Esophagus muscularis mucosa (tissue), 4 donors: ENCODE data around the gene TPPP. TPM values are rescaled to one million over a fixed set of nuclear protein-coding genes. Genes with fewer than 3 reads are reported as not detected.
"Not testable (repeated sequence)": the region's sequence is repeated elsewhere in the genome, so short reads cannot be mapped to it uniquely, and the experiment has no call there.

Experiments
- DNase-seq: peaks from one replicate; pipeline ENCODE4 v3.0.0-alpha.2; 2017; ENCODE audit errors: extremely low spot score
- H3K27ac ChIP-seq, 4 donors: fragments of 200-600 bp; sonication (generic); replicated peaks in 1 of 4; 1 replicate in 3 of 4; 2 replicates in 1 of 4; pipeline ENCODE4 v1.5.1; 2016 to 2019; ENCODE audit warnings: mild to moderate bottlenecking in 1 of 4
- H3K27me3 ChIP-seq, 4 donors: fragments of 200-600 bp; sonication (generic); one replicate each; pipeline versions ENCODE4 v1.5.1 to v1.6.0; 2016 to 2019
- H3K36me3 ChIP-seq, 4 donors: fragments of 200-600 bp; sonication (generic); one replicate each; pipeline ENCODE4 v1.5.1; 2016 to 2019
- H3K4me1 ChIP-seq, 4 donors: fragments of 200-600 bp; sonication (generic); one replicate each; pipeline ENCODE4 v1.5.1; 2016 to 2019
- H3K4me3 ChIP-seq, 4 donors: fragments of 200-600 bp; sonication (generic); 1 replicate in 2 of 4; 2 replicates in 2 of 4; pipeline ENCODE4 v1.5.1; 2016 to 2019; ENCODE audit warnings: mild to moderate bottlenecking in 4 of 4, moderate library complexity in 1 of 4
- H3K9me3 ChIP-seq, 4 donors: fragments of 200-600 bp; sonication (generic); 1 replicate in 3 of 4; 2 replicates in 1 of 4; pipeline ENCODE4 v1.5.1; 2016 to 2019
- POLR2AphosphoS5 ChIP-seq, 2 donors: sonication (generic); formaldehyde crosslinking; IDR thresholded peaks; one replicate each; pipeline ENCODE4 v1.6.1; 2017; ENCODE audit warnings: antibody characterized with exemption in 2 of 2
- WGBS: methylation state at CpG from one replicate; pipeline ENCODE4 v1.1.5; 2018; 5-methylcytosine and 5-hydroxymethylcytosine counted together
- intact Hi-C: fragments of 100-400 bp; cut with DNase I; formaldehyde crosslinking; loops from one replicate; pipeline ENCODE4 v1.15.1; 2023
- total RNA-seq, 4 donors: library from RNA; depleted of rRNA; stranded (reverse); fragments of >200 nt; gene quantifications; one replicate each; pipeline versions ENCODE4 v1.1.0 to v1.2.1, GENCODE V29; 2016
- TF ChIP-seq, protein P1 (sequence below), 3 experiments: fragments of 200-600 bp in 2 of 3; fragments of 450-650 bp in 1 of 3; sonication (generic) in 2 of 3; IDR thresholded peaks; one replicate each; pipeline ENCODE4 v1.5.1; 2017 to 2019; ENCODE audit warnings: antibody characterized with exemption in 3 of 3, mild to moderate bottlenecking in 2 of 3, moderate library complexity in 1 of 3

Gene TPPP
- total RNA-seq: 10 to 100 TPM; 19.5 to 45.7 (median 34.5) TPM

DNA sequence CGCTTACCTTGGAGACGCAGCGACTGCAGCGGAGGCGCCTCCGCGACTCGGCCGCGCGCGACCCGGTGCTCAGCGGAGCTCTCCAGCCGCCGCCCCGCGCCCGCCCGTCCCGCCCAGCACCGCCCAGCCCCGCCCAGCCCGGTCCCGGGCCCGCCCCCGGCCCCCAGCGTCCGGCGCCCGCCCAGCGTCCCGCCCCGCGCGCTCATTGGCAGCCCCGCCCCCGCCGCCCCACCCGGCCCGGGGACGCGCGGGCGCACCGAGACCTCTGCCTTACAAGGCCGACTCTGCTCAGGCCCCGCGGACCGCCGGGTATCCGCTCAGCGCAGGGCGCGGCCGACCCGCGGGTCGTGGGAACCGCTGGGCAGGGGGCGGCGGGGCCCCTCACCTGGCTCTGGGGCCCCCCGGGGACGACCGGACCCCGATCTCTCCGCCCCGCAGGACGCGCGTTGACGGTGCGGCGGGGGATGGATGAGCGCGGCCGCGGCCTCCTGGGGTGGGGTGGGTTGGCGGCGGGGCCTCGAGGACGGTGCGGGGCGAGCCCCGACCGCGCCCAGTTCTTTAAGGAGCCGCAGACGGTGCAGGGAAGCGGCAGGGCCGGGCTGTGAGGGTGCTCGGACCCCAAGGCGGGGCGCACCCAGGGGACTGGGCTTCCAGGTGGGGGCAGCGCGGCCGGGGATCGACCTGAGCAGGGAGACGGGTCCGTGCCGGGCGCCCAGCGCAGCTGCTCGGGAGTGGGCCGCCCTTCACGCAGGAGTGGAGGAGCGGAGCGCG is at the start of gene TPPP:
Gene TPPP (minus strand): TSS at position 82 of the 771 bp plus-strand sequence. CDS start 15,292 bp downstream, outside the sequence.
- intact Hi-C loops, H3K27me3 ChIP-seq, H3K9me3 ChIP-seq, H3K4me1 ChIP-seq, H3K36me3 ChIP-seq: not testable (repeated sequence)
- DNase-seq: peak; percentile 94
- peak within 1 kb of the TSS; percentile 80 to 91 (median 86) for H3K27ac ChIP-seq
- peak; percentile 91 to 95 for TF ChIP-seq POLR2AphosphoS5 (IDR thresholded peaks at IDR 0.05)
- no CpG with 5 or more reads among the region's 109 CpGs for WGBS
- peak within 1 kb of the TSS; percentile 61 to 68 (median 66) for H3K4me3 ChIP-seq

DNA sequence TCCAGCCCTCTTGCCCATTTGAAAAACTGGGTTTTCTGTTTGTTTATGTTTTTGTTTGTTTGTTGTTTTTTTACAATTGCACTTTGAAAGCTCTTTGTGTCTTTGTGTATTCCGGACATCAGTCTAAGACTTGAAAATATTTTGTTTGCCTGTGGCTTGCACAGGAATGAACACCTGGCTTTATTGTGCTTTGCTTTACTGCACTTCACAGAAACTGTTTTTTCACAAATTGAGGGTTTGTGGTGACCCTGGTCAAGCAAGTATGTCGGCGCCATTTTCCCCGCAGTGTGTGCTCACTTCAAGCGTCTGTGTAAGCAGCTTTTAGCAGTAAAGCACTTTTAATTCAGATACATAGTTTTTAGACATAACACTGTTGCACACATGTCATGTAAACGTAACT is 49.1 kb upstream of the TPPP start:
- not testable (repeated sequence) for H3K27me3 ChIP-seq
- peaks cover 11 to 26% (median 15%) of the 10 kb centered on the region in 4 donors for H3K36me3 ChIP-seq

DNA sequence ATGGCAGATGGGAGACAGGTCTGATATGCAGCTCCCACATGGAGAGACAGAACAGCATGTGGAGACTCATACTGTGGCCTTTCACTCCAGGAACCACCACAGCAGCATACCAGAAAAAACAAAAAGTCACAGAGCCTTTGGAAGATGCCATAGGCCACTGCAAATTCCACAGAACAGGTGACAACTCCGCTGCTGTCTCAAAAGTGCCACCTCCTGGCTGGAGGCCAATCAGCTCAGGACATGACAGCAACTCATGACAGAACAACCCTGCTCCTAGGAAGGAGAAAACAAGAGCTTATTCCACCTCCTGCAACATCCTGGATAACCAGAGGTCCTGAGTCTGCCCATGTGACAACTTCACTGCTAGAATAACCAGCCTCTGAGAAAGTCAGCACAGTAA is 41.0 kb upstream of the TPPP start:
- intact Hi-C loops, H3K9me3 ChIP-seq, H3K27ac ChIP-seq, H3K4me1 ChIP-seq, DNase-seq, H3K4me3 ChIP-seq, H3K27me3 ChIP-seq: not testable (repeated sequence)
- peaks cover 0 to 31% (median 25%) of the 10 kb centered on the region in 4 donors for H3K36me3 ChIP-seq
- no CpG with 5 or more reads among the region's 1 CpG for WGBS

More for the DNA sequence above, 49.1 kb upstream of the TPPP start:
- H3K4me3 ChIP-seq, H3K9me3 ChIP-seq, H3K27ac ChIP-seq, intact Hi-C loops, H3K4me1 ChIP-seq: not testable (repeated sequence)
- DNase-seq: peak; percentile 1
- WGBS: 86% methylated on average over 6 of the region's 6 CpGs

DNA sequence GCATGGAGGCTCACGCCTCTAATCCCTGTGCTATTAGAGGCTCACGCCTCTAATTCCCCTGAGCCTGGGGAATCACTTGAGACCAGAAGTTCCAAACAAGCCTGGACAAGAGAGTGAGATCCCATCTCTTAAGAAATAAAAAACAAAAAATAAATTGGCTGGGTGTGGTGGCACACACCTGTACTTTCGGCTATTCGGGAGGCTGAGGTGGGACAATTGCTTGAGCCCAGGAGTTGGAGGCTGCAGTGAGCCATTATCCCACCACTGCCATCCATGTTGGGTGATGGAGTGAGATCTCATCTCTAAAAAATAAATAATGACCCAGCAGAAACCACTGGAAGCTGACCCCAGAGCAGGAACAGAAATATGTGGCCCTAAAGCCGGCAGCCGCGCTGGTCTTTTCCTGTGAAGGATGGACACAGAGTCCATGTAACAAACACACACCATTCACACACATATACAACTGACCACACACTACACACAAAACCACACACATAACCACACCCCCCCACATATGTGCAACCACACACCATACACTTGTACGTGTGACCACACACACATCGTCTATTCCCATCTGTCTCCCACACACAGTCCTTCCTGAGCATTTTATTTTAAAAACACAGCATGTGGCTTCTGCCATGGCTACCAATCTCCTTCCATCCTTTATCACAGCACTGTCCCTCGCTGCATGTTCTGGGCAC is 39.8 kb upstream of the TPPP start:
- H3K9me3 ChIP-seq, H3K27me3 ChIP-seq, H3K27ac ChIP-seq, H3K4me1 ChIP-seq, H3K4me3 ChIP-seq, DNase-seq, intact Hi-C loops: not testable (repeated sequence)
- peaks cover 0 to 31% (median 26%) of the 10 kb centered on the region in 4 donors for H3K36me3 ChIP-seq
- WGBS: 92% methylated on average over 10 of the region's 10 CpGs

DNA sequence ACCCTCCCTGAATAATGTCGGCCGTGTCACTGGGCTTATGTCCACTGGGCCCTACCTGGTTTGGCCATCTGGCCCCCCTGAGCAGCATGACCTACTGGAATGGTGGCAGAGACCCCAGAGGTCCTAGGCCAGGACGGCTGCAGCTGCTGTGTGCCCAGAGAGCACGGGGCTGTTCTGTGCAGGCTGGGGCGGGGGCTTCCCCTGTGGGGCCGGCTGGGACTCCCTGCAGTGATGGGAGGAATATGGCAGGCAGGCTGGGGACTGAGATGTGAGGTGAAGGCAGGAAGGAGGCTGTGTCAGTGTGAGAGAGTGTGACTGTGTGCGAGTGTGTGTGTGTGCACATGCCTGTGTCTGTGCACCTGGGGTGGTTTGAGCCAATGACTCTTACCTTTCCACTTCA is 36.1 kb upstream of the TPPP start:
- WGBS: 100% methylated on average over 1 of the region's 7 CpGs
- H3K4me1 ChIP-seq, DNase-seq, H3K9me3 ChIP-seq, H3K27ac ChIP-seq, H3K27me3 ChIP-seq, intact Hi-C loops, H3K4me3 ChIP-seq: not testable (repeated sequence)
- peaks cover 0 to 31% (median 26%) of the 10 kb centered on the region in 4 donors for H3K36me3 ChIP-seq

DNA sequence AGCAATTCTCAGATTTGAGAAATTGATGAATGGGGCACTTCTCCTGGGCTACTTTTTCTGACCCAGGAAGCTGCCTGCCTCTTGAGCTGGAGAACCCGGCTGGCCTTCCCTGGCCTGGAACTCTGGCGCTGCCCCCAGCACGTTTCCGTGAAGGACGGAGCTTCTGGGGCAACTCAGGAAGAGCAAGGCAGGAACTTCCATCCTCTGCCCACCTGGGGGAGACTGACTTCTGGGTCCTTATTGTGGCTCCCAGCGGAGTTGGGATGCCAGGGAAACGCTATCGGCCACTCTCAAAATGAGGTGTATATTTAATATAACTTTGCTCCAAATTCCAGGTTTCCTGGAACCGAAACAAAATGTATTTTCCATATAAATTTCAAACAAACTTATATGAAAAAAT is 33.9 kb upstream of the TPPP start:
- H3K27me3 ChIP-seq, intact Hi-C loops, H3K27ac ChIP-seq, DNase-seq, H3K4me1 ChIP-seq, H3K4me3 ChIP-seq, H3K9me3 ChIP-seq: not testable (repeated sequence)
- TF ChIP-seq, protein P1, sequence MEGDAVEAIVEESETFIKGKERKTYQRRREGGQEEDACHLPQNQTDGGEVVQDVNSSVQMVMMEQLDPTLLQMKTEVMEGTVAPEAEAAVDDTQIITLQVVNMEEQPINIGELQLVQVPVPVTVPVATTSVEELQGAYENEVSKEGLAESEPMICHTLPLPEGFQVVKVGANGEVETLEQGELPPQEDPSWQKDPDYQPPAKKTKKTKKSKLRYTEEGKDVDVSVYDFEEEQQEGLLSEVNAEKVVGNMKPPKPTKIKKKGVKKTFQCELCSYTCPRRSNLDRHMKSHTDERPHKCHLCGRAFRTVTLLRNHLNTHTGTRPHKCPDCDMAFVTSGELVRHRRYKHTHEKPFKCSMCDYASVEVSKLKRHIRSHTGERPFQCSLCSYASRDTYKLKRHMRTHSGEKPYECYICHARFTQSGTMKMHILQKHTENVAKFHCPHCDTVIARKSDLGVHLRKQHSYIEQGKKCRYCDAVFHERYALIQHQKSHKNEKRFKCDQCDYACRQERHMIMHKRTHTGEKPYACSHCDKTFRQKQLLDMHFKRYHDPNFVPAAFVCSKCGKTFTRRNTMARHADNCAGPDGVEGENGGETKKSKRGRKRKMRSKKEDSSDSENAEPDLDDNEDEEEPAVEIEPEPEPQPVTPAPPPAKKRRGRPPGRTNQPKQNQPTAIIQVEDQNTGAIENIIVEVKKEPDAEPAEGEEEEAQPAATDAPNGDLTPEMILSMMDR (IDR thresholded peaks at IDR 0.05): peak in 1 of 3 experiments; percentile 12
- 80% methylated on average over 4 of the region's 9 CpGs for WGBS
- peaks cover 0 to 14% (median 8%) of the 10 kb centered on the region in 4 donors for H3K36me3 ChIP-seq

DNA sequence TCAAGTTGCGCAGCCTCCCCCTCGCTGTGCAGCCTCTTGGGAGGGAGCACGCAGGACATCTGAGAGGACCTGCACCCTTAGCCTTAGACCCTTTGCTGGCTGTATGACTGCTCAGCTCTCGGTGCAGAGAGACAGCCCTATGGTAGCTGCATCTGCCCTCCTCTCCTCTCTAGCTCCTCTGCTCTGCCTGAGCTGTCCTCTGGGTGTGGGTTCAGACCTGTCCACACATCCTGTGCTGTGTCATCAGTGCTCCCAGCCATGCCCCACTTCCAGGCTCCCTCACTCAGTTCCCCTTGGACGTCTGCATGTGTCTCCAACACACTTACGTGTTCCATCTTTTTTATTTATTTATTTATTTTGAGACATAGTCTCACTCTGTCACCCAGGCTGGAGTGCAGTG is 30.7 kb upstream of the TPPP start:
- H3K27me3 ChIP-seq, intact Hi-C loops, H3K36me3 ChIP-seq, H3K27ac ChIP-seq, H3K4me3 ChIP-seq, H3K4me1 ChIP-seq, DNase-seq: not testable (repeated sequence)
- WGBS: 83% methylated on average over 2 of the region's 6 CpGs
- H3K9me3 ChIP-seq: peaks cover 0 to 13% (median 2%) of the 10 kb centered on the region in 4 donors

DNA sequence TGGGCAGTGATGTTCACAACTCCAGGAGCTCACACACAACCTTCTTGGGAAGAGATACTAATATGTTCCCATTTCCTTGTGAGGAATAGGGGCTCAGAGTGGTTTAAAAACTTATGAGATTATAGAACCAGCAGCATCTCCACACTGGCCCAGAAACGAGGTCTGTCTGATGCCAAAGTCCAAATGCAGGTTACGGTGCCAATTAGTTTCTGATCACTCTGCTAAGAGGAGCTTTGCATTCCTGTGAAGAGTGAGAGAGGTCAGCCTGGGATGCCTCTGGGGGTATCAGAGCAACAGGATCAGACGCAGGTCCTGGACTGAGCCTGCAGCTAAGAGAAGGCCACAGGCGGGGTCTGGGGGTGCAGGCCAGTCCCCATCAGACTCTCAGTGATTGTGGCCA is 30.2 kb upstream of the TPPP start:
- DNase-seq, H3K4me1 ChIP-seq, H3K27me3 ChIP-seq, intact Hi-C loops, H3K27ac ChIP-seq, H3K4me3 ChIP-seq, H3K36me3 ChIP-seq: not testable (repeated sequence)
- WGBS: no CpG with 5 or more reads among the region's 4 CpGs
- peaks cover 0 to 13% (median 2%) of the 10 kb centered on the region in 4 donors for H3K9me3 ChIP-seq

DNA sequence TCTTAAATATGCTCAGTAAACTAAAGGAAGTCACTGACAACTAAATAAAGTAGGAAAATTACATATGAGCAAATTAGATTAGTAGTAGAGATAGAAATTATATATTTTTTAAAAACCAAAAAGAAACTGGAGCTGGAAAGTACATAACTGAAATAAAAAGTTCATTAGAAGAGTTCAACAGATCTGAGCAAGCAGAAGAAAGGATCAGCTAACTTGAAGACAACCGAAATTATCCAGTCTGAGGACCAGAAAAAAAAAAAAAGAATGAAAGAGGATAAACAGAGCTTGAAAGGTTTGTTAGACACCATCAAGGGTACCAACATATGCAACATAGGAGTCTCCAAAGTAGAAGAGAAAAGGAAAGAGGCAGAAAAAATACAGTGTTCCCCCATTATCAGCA is 26.2 kb upstream of the TPPP start:
- intact Hi-C loops, H3K27me3 ChIP-seq, DNase-seq, H3K4me3 ChIP-seq, H3K27ac ChIP-seq: not testable (repeated sequence)
- Histone ChIP-seq H3K4me1 (peaks cover 0 to 10% (median 5%) of the 10 kb centered on the region in 4 donors), H3K9me3 (peaks cover 0 to 13% (median 2%) of the 10 kb centered on the region in 4 donors), H3K36me3 (peaks cover 0 to 15% (median 5%) of the 10 kb centered on the region in 4 donors)
- WGBS: 91% methylated on average over 1 of the region's 1 CpG
